HG03045 (cell line): Measurements from ENCODE around the gene KLHDC4.
"Not testable (repeated sequence)": the region's sequence is repeated elsewhere in the genome, so short reads cannot be mapped to it uniquely, and the experiment has no call there.

Source experiments
- ATAC-seq: cut with Tn5 transposase; IDR thresholded peaks from one replicate; pipeline ENCODE4 v1.9.1; 2021; ENCODE audit warnings: mild to moderate bottlenecking, moderate library complexity; ENCODE audit not compliant: unreplicated experiment

Gene KLHDC4

GRCh38 chr16:87685766-87686165, 80.0 kb downstream of the KLHDC4 start:
- ATAC-seq = no peak

- no peak for ATAC-seq
Observed at GRCh38 chr16:87685405-87685755, 80.4 kb downstream of the KLHDC4 start.

GRCh38 chr16:87684711-87685404, 80.9 kb downstream of the KLHDC4 start:
- ATAC-seq = no peak

GRCh38 chr16:87684106-87684677, 81.6 kb downstream of the KLHDC4 start:
- no peak for ATAC-seq

GRCh38 chr16:87682852-87683399, 82.9 kb downstream of the KLHDC4 start:
- no peak for ATAC-seq

GRCh38 chr16:87681981-87682570, 83.7 kb downstream of the KLHDC4 start:
- ATAC-seq = no peak

- not testable (repeated sequence) for ATAC-seq
Observed at GRCh38 chr16:87681051-87681602, 84.7 kb downstream of the KLHDC4 start.

- no peak for ATAC-seq
Observed at GRCh38 chr16:87680272-87680644, 85.5 kb downstream of the KLHDC4 start.

GRCh38 chr16:87679593-87680271, 86.1 kb downstream of the KLHDC4 start:
- no peak for ATAC-seq

- ATAC-seq = no peak
Observed at GRCh38 chr16:87678618-87679017, 87.2 kb downstream of the KLHDC4 start.

- ATAC-seq = no peak
Observed at GRCh38 chr16:87677830-87678229, 88.0 kb downstream of the KLHDC4 start.

GRCh38 chr16:87675111-87675719, 90.6 kb downstream of the KLHDC4 start:
- no peak for ATAC-seq

- ATAC-seq = no peak
Observed at GRCh38 chr16:87674419-87674818, 91.4 kb downstream of the KLHDC4 start.

- no peak for ATAC-seq
Observed at GRCh38 chr16:87671715-87672270, 94.0 kb downstream of the KLHDC4 start.

GRCh38 chr16:87671221-87671620, 94.6 kb downstream of the KLHDC4 start:
- no peak for ATAC-seq

- no peak for ATAC-seq
Observed at GRCh38 chr16:87669672-87670071, 96.1 kb downstream of the KLHDC4 start.

GRCh38 chr16:87667946-87668345, 97.8 kb downstream of the KLHDC4 start:
- ATAC-seq = no peak

- no peak for ATAC-seq
Observed at GRCh38 chr16:87667443-87667842, 98.3 kb downstream of the KLHDC4 start.

GRCh38 chr16:87666919-87667318, 98.9 kb downstream of the KLHDC4 start:
- no peak for ATAC-seq

GRCh38 chr16:87665193-87665592, 100.6 kb downstream of the KLHDC4 start:
- no peak for ATAC-seq

GRCh38 chr16:87664792-87665191, 101.0 kb downstream of the KLHDC4 start:
- ATAC-seq = no peak
